ENCODE measurements around the gene PTX3.

DNA sequence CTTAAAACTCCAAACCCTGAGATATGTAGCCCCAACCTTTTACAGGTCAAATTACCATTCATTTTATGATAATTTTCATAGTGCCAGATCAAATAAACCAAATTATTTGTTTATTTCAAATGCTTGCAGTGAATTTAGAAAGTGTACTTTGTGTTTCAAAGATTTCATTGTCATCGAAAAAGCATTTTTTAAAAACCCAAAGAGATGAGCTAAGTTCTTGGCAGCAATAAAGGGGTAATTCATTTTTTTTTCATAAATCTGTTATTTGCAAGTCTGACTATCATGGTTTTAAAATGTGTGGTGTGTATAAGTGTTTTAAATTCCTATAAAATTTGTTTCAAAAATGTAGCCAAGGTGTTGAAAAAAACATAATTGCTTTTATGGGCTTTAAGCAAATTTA is 17.2 kb downstream of the PTX3 start:
- TF ChIP-seq, protein P1, sequence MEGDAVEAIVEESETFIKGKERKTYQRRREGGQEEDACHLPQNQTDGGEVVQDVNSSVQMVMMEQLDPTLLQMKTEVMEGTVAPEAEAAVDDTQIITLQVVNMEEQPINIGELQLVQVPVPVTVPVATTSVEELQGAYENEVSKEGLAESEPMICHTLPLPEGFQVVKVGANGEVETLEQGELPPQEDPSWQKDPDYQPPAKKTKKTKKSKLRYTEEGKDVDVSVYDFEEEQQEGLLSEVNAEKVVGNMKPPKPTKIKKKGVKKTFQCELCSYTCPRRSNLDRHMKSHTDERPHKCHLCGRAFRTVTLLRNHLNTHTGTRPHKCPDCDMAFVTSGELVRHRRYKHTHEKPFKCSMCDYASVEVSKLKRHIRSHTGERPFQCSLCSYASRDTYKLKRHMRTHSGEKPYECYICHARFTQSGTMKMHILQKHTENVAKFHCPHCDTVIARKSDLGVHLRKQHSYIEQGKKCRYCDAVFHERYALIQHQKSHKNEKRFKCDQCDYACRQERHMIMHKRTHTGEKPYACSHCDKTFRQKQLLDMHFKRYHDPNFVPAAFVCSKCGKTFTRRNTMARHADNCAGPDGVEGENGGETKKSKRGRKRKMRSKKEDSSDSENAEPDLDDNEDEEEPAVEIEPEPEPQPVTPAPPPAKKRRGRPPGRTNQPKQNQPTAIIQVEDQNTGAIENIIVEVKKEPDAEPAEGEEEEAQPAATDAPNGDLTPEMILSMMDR (conservative IDR thresholded peaks at IDR 0.05): no peak
- no peak for TF ChIP-seq ZFX (IDR thresholded peaks at IDR 0.05)

Measured in C4-2B (cell line).